HG03064 (cell line): Measurements from ENCODE around the gene FNDC10.
"Not testable (repeated sequence)": the region's sequence is repeated elsewhere in the genome, so short reads cannot be mapped to it uniquely, and the experiment has no call there.

ENCODE experiments used
- ATAC-seq: cut with Tn5 transposase; IDR thresholded peaks from one replicate; pipeline ENCODE4 v1.9.1; 2021; ENCODE audit warnings: low read depth; ENCODE audit not compliant: unreplicated experiment

Gene FNDC10

DNA sequence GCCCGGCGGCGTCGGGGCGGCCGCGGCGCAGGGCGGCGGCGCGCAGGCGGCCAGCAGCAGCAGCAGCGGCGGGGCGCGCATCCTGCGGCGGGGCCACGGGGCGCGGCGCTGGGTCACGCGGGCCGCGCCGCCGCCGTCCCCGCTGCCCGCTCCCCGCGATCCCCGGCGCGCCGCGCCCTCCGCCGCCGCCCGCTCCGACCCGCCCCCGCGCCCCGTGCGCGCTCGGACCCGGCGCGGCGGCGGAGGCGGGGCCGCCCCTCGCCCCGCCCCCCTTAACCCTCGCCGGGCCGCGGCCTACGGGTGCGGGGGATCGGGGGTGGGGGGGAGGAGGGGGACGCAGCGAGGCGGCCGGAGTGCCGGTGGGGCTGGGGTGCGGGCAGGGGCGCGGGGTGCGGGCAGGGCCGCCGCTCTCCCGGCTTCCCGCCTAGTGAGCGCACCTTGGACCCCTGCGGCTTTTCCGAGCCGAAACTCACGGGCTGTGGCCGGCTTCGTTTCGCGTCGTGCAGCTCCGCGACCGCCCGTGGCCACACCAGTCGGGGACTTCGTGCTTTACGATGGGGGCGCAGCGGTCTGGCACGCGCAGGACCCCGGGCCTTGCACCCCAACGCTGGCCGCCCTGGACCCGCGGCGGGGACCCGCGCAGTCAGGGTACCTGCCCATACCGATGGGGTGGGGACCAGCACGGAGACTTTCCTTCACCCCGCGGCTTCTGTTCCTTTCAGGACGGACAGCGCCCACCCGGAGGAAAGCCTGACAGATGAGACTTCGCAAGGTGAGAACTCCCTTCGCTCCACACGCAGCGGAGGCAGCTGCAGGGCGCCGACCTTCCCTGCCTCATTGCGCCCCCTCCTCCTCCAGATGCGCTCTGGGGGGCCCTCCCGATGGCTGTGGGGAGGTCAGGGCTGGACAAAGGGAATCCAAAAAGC lies at the start of gene FNDC10:
Gene FNDC10 (minus strand): TSS at position 201 of the 926 bp plus-strand sequence. CDS start 120 bp downstream, at position 81.
- ATAC-seq = no peak

DNA sequence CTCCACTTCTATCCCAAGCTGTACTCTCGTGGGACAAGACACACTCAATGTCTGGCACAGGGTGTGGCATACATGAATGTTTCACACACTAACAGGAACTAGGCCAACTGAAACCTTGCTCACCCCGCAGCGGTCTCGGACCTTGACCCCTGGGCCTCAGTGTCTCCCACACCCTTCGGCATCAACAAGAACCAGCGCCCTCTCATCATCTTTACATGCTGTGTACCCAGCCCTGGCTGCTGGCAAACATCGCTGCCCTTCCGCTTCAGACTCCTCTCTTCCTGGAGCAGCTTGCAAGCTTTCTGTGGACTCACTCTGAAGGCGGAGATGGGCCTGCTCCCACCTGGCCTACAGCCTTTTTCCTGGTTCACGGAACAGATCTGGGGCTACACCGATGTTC lies 48.3 kb upstream of the FNDC10 start:
- ATAC-seq = not testable (repeated sequence)

DNA sequence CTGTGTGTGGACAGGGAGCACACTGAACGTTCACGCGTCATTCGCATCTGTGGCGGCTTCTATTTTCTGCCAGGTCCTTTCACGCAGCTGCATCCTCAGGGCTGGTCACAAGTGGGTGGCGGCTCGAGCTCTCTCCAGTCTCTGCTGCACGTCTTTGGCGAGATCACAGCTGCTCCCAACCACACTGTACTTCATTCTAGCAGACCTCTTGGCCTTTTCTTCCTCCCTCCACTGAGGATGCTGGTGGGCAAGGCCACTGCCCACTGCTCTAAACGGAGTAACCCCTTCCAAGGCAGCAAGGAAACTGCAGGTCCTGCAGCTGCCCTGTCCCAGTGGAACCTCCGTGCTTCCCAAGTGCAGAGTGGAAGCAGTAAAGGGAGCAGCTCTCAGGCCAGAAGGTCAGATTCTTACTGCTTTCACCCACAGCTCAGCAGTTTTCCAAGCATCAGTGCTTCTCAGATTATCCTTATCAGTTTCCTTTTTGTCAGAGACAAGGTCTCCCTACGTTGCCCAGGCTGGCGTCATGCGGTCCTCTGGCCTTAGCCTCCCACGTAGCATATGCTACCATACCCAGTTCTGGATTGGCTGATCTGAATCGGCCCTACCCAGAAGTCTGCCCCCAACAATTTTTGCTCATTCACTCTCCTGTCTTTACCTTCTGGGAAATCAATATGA lies 47.8 kb upstream of the FNDC10 start:
- ATAC-seq = not testable (repeated sequence)

DNA sequence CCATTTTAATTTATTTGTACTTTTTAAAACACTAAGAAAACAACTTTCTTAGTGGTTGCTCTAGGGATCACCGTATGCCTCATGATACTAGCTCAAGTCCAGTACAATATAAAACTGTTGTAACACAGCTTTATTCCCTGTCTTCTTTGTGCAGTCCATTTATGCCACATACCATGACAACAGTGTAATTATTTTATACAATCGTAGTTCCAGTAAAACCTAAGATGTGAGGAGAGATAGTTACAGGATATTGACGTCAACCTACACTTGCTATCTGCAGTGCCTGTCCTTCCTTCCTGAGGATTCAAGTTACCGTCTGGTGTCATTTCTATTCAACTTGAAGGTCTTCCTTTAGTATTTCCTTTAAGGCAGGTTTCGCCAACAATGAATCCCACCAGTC lies 46.4 kb upstream of the FNDC10 start:
- not testable (repeated sequence) for ATAC-seq

DNA sequence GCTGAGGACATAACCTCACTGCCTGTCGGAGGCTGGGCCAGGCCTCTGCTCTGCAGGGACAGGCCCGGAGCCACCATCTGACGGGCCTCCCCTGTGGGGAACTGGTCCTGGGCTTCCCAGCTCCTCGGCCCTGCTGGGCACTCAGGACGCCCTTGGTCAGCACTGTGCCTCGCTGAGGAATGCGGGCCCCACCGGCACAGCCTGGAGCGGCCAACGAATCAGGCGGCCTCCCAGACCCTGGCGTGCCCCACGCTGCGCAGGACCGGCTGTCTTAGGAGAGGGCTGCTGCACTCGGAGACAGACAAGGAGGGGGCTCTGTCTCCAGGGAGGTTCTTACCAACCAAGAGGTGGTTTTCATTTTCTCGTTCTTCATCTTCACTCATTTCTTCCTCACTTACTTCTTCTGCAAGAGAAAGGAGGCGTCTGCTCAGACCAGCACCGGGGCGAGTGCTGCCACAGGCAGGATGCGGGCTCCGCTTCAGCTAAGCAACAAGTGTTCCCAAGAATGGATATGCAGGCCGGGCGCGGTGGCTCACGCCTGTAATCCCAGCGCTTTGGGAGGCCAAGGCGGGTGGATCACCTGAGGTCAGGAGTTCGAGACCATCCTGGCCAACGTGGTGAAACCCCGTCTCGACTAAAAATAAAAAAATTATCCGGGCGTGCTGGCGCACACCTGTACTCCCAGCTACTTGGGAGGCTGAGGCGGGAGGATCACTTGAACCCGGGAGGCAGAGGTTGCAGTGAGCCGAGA lies 41.0 kb upstream of the FNDC10 start:
- ATAC-seq = not testable (repeated sequence)

DNA sequence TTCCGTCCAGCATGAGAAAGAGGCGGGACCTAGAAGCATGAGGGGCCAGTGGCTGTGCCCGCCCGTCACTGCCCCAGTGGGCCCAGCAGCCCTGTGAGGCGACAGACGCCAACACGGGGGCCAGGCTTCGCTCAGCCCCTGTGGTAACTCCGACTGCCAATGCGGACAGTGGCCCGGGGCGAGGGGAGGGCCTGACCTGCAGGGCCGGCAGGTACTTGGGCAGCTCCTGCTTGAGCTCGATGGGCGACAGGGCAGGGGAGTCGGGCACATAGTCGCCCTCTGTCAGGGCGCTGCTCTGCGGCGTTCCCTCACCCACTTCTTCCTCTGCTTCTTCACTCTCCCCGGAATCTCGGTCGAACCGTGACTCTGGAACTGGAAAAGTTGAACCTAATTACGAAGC lies 40.1 kb upstream of the FNDC10 start:
- ATAC-seq = not testable (repeated sequence)

DNA sequence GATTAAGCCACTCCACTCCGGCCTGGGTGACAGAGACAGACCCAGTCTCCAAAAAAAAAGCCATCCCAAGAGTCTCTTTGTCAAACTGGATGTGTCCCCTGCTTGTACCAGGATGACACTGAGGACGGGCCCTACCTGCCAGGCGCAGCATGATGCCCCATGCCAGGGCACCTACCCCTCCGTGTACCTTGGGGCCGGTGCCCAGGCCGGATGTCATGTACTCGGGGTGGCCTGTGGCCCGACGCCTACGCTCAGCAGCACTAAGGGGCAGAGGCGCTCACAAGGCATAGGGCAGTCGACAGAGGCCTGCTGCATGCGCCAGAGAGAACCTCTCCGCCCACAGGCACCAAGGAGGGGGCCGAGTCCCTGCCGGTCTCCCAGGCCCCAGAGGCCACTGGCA lies 39.4 kb upstream of the FNDC10 start:
- not testable (repeated sequence) for ATAC-seq

DNA sequence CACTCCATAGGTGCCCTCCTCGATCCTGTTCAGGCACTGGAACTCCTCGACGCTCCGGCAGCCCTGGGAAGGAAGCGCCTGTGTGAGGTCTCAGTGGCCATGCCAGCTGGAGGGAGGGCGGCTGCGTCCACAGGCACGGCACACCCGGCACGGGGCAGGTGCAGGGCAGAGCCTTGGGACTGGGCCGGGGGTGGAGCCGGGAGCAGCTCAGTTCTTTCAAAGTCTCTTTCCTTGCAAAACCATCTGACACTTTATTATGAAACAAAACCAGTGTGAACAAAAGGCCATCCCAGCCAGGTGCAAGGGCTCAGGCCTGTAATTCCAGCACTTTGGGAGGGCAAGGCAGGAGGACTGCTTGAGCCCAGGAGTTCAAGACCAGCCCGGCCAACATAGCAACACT lies 38.6 kb upstream of the FNDC10 start:
- ATAC-seq = not testable (repeated sequence)

DNA sequence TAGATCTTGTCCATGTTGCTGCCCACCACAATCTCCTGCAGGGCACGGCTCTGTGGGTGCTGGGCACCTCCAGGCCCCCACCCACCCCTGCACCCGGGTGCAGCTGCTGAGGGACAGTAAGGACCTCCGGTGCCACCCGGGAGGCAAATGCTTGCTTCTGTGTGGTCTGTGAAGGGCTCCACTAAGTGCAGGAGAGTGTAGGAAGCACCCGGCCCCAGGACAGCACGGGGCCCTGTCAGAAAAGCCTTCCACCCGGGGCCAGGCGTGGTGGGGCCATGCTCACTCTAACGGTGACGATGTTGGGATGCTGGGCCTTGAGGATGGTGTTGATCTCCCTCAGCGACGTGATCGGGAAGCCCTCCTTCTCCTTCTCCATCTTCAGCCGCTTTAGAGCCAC lies 37.5 kb upstream of the FNDC10 start:
- ATAC-seq = not testable (repeated sequence)

DNA sequence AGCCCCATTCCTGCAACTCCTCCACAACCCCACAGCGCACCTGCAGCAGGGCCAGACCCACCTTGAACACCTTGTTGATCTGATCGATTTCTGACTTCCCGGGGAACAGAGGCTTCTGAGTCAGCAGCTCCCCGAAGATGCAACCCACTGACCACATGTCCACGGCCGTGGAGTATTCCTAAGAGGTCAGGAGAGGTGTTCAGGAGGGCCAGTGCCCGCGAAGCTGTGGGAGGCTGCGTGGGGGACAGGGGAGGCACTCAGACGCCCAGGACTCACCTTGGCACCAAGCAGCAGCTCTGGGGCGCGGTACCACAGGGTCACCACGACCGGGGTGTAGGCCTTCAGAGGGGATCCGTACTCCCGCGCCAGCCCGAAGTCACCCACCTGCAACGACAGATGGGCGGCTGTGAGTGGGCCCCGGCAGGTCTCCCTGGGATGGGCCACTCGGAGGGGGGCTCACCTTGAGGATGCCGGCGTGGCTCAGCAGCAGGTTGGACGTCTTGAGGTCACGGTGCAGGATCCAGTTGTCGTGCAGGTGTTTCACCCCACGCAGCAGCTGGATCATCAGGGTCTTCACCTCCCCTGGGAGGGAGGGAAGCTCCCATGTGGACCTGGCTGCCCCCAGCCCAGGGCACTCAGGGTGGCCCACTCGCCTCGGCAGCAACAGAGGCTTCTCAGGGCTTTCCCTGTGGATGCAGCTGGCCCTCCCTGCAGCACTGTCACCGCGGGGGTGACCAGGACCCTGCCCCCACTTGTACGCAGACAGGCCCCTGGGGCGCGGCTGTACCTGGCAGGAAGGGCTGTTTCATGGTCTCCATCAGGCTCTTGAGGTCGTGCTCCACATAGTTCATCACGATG lies 36.9 kb upstream of the FNDC10 start:
- ATAC-seq = not testable (repeated sequence)

DNA sequence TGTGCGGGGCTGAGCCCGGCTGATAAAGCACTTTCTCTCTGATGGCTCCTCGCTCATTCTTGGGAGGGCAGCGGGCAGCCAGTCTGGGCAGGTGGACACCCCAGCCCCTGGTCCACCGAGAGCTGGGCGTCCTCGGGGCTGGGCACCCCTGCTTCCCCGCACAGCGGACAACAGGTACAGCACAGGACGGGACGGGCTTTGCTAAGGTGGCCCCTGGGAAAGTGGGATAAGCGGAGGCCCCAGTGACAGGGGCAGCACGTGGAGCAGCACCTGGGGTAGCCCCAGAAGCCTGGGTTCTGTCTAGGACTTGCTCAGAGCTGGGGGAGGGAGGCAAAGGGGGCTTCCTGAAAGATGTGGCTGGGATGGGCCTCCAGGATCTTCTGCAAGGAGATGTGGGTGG lies 34.7 kb upstream of the FNDC10 start:
- not testable (repeated sequence) for ATAC-seq

DNA sequence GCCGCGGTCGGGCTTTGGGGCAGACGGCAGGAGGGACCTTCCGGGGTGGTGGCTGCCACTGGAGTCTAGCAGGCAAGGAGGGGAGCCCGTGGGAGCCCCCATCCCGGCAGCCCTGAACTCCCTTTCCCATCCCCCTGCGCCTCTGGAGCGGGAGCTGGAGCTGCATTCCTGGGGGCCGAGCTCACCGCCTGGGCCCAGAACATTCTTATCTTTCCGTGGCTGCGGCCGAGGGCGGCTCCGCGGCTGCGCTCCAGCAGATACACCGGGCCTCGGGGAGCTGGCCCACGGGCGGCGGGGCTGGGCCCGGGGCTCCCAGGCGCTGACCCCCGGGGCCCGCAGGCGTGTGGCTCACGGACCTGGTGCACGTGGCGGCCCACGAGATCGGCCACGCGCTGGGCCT lies 33.5 kb upstream of the FNDC10 start:
- ATAC-seq = not testable (repeated sequence)

DNA sequence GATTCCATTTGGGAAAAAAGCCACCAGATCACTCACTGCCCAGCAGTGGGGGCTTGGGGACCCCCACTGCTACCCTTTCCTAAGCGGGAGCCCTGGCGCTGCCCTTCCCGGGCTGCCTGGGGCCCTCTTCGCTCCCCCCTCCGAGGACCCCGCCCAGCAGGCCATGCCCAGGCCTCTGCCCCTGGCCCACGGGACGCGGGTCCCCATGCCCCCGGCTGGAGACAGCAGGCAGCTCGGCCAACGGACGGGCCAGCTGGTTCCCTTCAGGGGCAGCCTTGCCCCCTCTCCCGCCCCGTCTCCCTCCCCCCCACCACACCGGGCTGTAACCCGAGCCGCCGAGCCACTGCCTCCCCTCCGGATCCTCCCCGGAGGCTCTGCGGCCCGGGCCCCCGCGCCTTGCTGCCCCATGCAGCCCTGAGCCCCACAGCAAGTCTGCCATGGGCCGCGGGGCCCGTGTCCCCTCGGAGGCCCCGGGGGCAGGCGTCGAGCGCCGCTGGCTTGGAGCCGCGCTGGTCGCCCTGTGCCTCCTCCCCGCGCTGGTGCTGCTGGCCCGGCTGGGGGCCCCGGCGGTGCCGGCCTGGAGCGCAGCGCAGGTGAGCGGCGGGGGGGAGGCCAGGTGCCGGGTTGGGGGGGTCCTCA lies 32.0 kb upstream of the FNDC10 start, which contains the start of gene MMP23B:
Gene MMP23B (plus strand): TSS at position 392 of the 639 bp plus-strand sequence. CDS start 46 bp downstream, at position 438.
- no peak for ATAC-seq

DNA sequence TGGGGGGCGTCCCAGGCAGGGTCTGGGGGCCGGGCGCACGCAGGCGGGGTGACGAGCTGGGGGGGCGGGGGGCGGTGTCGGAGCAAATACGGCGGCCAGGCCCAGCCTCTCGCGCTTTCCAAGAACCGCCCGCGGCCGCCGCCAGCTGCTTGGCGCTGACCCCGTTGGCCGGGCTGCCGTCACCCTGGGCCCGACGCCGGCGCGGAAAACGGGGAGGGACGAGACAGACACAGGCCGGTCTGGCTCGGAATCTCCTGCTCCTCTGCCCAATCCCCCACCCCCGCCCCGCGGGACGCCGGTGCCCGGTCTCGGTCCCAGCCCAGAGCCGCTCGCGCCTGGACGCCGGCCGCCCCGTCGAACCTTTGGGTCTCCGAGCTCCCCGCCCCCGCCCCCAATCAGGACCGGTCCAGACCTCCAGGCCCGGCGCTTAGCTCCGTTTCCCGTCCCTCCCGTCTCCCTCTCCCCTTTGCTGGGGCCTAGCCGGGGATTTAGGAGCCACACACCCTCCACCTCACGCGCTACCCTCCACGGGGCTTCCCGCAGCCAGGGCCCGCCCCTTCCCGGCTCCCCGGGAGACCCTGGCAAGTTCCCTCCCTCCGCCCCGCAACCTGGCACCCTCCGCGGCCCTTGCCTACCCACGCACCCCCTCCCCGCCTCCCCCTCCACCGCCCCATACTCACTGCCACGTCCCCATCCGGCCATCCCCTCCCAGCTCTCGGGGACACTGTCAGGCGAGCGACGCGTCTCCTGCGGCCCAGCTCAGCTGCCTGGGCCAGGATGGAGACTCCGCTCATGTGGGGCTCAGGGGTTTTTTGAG lies 31.2 kb upstream of the FNDC10 start:
- ATAC-seq = no peak

DNA sequence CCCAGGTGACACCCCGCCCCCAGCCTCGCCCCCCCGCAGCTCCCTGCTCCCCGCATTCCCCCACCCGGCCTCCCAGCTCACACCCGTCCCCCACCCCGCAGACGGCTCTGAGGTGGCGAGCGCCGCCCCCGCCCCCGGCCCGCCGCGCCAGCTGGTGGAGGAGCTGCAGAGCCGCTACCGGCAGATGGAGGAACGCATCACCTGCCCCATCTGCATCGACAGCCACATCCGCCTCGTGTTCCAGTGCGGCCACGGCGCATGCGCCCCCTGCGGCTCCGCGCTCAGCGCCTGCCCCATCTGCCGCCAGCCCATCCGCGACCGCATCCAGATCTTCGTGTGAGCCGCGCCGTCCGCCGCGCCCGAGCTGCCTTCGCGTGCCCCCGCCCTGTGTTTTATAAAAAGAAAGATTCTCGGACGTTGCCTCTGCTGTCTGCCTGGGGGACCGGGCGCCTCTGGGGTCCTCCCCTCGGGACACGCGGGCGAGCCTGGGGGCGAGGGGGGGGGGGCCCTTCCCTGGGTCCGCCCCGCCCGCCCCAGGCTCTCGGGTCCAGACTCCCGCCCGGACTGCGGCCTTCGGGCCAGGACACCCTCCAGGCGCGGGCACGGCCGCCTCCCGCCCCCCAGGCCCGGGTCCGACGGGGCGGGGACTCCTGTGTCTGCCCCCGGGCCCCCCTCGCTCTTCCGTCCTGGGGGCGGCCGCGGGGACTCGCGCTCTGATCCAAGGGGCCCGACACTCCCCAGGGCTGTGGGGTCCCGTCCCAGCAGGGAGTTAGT lies 30.4 kb upstream of the FNDC10 start:
- no peak for ATAC-seq

DNA sequence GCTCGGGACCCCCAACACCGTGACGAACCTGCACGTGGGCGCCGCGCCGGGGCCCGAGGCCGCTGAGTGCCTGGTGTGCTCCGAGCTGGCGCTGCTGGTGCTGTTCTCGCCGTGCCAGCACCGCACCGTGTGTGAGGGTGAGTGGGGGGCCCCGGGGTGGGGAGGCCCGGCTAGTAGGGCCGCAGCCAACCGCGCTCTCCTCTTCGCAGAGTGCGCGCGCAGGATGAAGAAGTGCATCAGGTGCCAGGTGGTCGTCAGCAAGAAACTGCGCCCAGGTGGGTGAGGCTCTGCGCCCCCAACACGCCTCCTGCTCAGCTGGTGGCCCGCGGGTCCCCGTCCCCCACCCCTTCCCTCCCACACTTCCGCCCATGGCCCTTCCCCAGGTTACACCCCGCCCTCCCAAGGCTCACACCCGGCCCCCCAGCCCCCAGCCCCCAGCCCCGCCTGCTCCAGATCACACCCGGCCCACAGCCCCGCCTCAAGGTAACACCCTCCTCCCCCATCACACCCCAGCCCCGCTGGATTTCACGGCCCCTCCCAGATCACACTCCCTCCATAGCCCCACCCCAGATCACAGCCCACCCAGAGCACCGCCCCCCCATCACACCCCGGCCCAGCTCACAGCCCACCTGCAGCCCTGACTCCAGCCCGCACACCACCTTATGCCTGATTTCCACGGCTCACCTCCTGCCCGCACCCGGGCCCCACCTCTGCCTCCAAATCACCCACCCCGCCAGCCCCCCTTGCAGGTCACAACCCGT lies 29.7 kb upstream of the FNDC10 start:
- no peak for ATAC-seq

DNA sequence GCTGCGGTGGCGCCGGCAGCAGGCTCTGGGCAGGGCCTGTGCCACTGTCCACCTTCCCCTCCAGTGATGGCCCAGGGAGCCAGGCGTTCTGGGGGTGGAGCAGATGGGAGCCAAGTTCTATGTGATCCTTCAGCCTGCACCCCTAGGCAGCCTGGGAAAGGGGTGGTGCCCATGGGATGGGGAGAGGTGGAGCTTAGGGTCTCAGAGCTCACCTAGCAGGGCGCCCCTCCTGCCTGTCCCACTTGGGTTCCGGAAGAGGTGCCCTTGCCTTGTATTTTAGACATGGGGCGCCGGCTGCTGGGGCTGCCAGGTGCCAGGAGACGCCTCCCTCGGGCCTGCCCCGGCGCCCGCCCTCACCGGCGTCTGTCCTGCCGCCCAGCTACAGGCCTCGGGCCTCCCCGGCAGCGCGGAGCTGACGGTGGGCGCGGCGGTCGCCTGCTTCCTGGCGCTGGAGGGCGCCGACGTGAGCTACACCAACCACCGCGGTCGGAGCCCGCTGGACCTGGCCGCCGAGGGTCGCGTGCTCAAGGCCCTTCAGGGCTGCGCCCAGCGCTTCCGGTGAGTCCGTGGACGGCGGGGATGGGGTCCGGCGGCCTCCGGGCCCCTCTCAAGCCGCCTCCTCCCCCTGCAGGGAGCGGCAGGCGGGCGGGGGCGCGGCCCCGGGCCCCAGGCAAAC lies 29.0 kb upstream of the FNDC10 start:
- ATAC-seq = no peak
